ENCODE data around the gene CMSS1.

DNA sequence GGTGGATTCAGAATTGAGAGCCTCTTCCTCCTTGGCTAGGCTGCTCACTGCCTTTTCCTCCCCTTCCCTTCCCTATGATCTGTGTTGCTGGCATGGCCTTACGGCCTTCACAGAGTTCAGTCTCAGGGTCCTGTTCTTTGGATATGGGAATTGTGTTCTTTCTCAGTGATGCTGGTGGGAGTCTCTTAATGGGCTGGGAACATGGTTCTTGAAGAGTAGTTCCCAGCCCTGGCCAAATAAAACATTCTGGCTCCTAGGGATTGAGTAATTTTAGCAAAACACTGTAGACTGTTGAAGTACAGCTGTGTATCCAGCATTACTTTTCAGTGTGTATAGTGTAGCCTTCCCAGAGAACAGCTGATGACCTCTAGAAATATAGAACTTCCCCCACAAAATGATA is 319.3 kb downstream of the CMSS1 start:
- TF ChIP-seq CTCF (conservative IDR thresholded peaks at IDR 0.05; ENCODE audit: low read depth, low read length), result no peak
- TF ChIP-seq EZH2 (IDR thresholded peaks at IDR 0.05; ENCODE audit: borderline replicate concordance, low read depth, low read length, poor library complexity, severe bottlenecking), result no peak

All from A673 (cell line).